GM18867 (cell line): ENCODE measurements around the gene METTL16.

ENCODE experiments used
- ATAC-seq: cut with Tn5 transposase; IDR thresholded peaks from one replicate; pipeline ENCODE4 v1.9.1; 2021; ENCODE audit warnings: mild to moderate bottlenecking, moderate library complexity; ENCODE audit not compliant: unreplicated experiment

METTL16 gene

GRCh38 chr17:2397247-2398171 is 114.2 kb downstream of the METTL16 start:
- ATAC-seq: no peak

GRCh38 chr17:2396568-2397246 is 115.0 kb downstream of the METTL16 start:
- no peak for ATAC-seq

GRCh38 chr17:2396192-2396567 is 115.5 kb downstream of the METTL16 start:
- no peak for ATAC-seq

DNA sequence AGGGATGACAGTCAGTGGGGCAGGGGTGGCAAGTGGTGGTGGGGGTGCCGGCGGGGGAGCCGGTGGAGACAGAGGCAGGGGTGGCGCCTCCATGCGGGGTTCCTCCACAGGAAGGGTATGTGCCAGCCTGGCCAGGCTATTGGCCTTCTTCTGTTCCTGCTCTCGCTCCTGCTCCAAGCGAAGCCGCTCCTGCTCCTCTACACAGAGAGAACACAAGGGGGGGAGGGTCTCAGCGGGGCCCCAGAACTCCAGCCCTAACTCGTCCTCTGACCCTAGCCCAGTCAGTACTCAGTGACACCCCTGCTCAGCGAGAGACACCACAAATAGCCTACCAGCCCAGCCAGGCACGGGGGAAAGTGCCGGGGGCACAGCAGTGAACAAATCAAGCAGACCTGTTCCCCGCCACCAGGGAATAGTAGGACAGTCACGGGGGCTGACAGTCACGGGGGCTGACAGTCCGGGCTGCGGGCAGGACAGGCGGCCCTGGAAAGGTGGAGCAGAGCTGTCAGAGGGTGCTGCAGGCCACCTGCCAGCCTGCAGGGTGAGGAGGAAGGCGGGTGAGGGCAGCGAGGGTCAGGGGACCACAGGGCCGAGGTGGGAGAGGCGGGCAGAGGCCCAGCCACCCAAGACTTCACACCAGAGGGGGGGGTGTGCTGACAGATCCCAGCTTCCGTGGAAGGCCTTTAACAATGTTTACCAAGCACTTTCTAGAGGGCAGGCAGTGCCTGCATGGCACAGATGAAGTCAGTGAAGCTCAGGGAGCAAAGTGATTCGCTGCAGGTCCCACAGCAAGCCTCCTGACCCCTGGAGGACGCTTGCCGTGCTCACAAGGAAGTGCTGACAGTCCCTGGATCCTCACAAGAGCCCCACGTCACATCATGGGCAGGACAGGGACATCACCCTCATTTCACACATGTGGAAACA is 116.2 kb downstream of the METTL16 start:
- ATAC-seq: no peak

DNA sequence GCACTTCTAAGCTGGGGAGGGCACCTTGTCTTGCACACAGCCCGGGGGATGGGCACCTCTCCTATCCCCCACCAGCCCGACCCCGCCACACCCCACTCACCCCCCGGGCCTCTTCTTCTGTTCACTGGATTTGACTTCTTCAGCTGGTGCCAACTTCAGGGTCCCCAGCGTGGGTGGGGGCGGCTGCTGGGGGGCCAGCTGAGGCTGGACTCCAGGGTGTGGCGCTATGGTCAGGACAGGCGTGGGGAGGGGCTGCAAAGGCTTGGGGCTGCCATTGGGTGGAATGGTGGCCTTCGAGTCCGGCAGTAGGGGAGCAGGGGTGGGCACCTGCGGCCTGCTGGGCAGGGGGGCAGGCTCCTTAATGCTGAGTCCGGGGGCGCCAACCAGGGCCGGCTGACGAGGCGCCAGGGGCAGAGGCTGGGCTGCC is 116.9 kb downstream of the METTL16 start:
- ATAC-seq: no peak

GRCh38 chr17:2393954-2394749 is 117.5 kb downstream of the METTL16 start:
- ATAC-seq: no peak

GRCh38 chr17:2393174-2393953 is 118.3 kb downstream of the METTL16 start:
- ATAC-seq: peak; percentile 42

- ATAC-seq: peak; percentile 57
Observed at GRCh38 chr17:2392252-2393173, 119.2 kb downstream of the METTL16 start.

DNA sequence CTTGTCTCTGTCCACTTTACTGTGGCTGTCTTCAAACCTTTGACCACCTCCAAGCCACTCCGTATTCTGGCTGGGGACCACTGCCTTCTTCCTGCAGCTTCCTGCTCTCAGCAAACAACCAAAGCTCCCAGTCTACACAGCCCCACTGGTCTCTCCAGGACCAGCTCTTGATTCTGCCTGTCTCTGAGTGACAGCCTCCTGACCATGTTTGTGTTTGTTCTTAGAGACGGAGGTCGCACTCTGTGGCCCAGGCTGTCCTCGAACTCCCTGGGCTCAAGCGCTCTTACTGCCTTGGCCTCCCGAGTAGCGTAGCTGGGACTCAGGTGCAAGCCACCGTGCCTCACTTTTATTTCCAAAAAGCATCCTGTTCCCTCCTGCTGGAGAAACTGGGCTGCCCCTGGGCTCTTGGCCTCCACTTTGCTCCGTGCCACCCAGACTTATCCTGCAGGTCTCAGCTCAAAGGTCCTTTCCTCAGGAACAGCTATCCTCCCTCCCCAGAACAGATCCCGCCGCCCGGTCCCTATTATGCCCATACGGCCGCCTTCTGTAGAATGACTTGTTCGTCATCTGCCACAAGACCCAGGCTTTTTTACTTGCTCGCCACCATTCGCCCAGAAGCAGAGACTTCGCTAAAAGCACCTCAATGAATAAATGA is 120.0 kb downstream of the METTL16 start:
- ATAC-seq: no peak

DNA sequence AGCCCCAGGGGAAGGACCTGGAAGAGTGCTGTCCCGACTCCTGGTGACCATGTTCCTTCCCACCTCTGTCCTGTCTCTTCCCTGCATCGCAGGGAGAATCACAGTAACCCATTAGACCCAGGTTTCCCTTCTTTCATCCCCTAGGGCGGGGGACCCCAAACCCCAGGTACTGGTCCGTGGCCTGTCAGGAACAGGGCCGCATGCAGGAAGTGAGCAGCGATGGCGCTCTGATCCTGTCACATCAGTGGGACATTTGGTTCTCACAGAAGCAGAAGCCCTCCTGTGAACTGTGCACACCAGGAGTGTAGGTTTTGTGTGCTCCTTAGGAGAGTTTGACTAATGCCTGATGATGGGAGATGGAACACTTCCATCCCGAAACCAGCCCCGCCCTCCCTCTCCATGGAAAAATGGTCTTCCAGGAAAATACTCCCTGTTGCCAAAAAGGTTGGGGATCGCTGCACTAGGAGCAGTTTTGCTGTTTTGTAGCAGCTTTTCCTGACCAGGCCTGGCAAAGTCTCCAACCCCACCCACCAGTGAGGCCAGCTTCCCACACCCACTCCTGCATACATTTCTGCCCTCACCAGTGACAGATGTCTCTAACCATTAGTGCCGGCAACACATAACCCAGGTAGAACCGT is 121.4 kb downstream of the METTL16 start:
- no peak for ATAC-seq

GRCh38 chr17:2388683-2389055 is 123.0 kb downstream of the METTL16 start:
- no peak for ATAC-seq

GRCh38 chr17:2388020-2388682 is 123.5 kb downstream of the METTL16 start:
- no peak for ATAC-seq

DNA sequence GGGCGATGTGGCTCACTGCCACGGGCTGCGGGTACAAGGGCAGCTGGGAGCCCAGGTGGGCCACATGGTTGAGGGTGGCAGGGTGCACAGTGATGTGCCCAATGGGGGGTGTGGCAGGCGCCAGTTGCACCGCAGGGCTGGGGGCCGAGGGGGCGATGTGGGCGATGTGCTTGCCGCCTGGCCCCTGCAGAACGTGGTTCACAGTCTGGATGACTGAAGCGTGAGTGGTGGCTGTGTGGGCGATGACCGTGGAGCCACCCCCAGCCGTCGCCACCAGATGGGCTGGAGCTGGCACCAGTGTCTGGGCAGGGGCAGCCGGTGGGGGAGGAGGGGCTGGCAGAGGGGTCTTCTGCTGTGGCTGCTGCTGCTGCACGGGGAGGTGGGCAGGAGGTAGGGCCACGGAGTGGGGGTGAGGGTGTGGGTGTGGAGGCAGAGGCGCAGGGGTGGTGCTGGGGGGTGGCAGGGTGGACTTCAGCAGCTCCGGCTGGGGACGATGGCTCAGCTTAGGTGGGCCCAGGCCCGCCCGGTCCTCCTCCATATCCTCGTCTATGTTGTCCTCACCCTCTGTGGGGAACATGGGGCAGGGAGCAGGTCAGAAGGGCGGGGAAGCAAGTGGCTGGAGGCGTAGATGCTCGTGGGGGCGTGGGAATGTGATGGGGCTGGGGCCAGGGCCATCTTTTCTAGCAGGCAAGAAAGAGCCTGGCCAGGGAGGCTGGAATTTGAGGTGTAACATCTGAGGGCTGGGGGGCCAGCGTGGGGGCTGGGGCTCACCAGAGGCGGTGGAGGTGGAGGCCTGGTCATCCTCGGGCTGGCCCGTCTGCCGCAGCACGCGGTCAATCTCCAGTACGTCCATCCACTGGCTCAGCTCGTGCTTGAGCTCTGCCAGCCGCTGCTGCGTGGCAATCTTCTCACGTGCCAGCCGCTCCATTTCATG is 124.3 kb downstream of the METTL16 start:
- no peak for ATAC-seq

- ATAC-seq: no peak
Observed at GRCh38 chr17:2386400-2387085, 125.1 kb downstream of the METTL16 start.
